K562 (cell line): Measurements from ENCODE around the gene KIF26B. TPM values are rescaled to one million over a fixed set of nuclear protein-coding genes. Genes with fewer than 3 reads are reported as not detected.

Source experiments
- ATAC-seq: fragments of 200-7000 bp; cut with Tn5 transposase; 3 replicates; pipeline ENCODE4 v1.9.1; 2020; ENCODE audit warnings: moderate library complexity
- BruUV-seq: library from RNA; stranded (reverse); fragments of 400-500 nt; replicated peaks from 2 replicates; lab custom pipeline; 2021; lab: Mats Ljungman, UMichigan
- CTCF ChIA-PET: fragments of 300-600 bp; formaldehyde crosslinking; extraction: SDS; loops from one replicate; lab custom pipeline; 2021; ENCODE audit warnings: low intra/inter-chr PET ratio; lab: Yijun Ruan, JAX
- POLR2A ChIA-PET: fragments of 300-600, 350-650 bp; sonication (Branson Sonifier 250); formaldehyde crosslinking; extraction: SDS; loops from one replicate; lab custom pipeline; 2021; ENCODE audit warnings: antibody characterized with exemption, inconsistent platforms; lab: Yijun Ruan, JAX
- DNase-seq, 4 experiments: peaks; one replicate each; pipeline versions ENCODE4 v3.0.0 to v3.0.0-alpha.2; 2011 to 2018; ENCODE audit warnings: low spot score in 3 of 4, mixed read lengths in 3 of 4; ENCODE audit errors: extremely low read depth in 1 of 4
- FAIRE-seq: peaks from 2 replicates; lab custom pipeline; 2011; peaks lifted over from hg19 to GRCh38; lab: Jason Lieb, UNC
- H2AFZ ChIP-seq: 2 replicates; pipeline ENCODE4 v1.6.0; 2011; ENCODE audit warnings: low read depth, low read length, control low read depth, inconsistent platforms
- H3K27ac ChIP-seq: fragments of 200-600 bp; 3 replicates; pipeline ENCODE4 v1.8.0; 2011; ENCODE audit warnings: low read depth, mild to moderate bottlenecking, control low read depth, inconsistent platforms, low read length, moderate library complexity, mixed read lengths; ENCODE audit errors: extremely low read depth
- H3K27me3 ChIP-seq, 2 experiments: fragments of 300-600 bp in 1 of 2; 2 replicates in 1 of 2; 3 replicates in 1 of 2; pipeline versions ENCODE4 v1.6.0 to v1.8.0; 2011; ENCODE audit warnings: inconsistent platforms in 2 of 2, low read length in 2 of 2, mild to moderate bottlenecking in 1 of 2, mixed read lengths in 1 of 2, moderate library complexity in 1 of 2; ENCODE audit not compliant: control insufficient read depth in 2 of 2, insufficient read depth in 2 of 2
- H3K36me3 ChIP-seq: fragments of 300-600 bp; 3 replicates; pipeline ENCODE4 v1.8.0; 2011; ENCODE audit warnings: mild to moderate bottlenecking, low read length, inconsistent platforms; ENCODE audit not compliant: control insufficient read depth, insufficient read depth
- H3K4me1 ChIP-seq, 2 experiments: fragments of 200-600 bp in 1 of 2; replicated peaks in 1 of 2; 2 replicates in 1 of 2; 3 replicates in 1 of 2; pipeline versions ENCODE4 v1.5.1 to v1.8.0; 2011; ENCODE audit warnings: inconsistent platforms in 2 of 2, low read length in 2 of 2, mild to moderate bottlenecking in 1 of 2, mixed read lengths in 1 of 2, moderate library complexity in 1 of 2; ENCODE audit not compliant: control insufficient read depth in 2 of 2, insufficient read depth in 2 of 2
- H3K4me2 ChIP-seq: 2 replicates; pipeline ENCODE4 v1.6.1; 2011; ENCODE audit warnings: low read length, control low read depth, inconsistent platforms, mixed read lengths; ENCODE audit not compliant: insufficient read depth
- H3K4me3 ChIP-seq: fragments of 200-600 bp; sonication (generic), shearing (Covaris generic); 2 replicates; pipeline ENCODE4 v1.5.1; 2016; ENCODE audit warnings: control low read depth, inconsistent platforms
- H3K79me2 ChIP-seq: fragments of 200-600 bp; 3 replicates; pipeline ENCODE4 v1.8.0; 2011; ENCODE audit warnings: low read length, inconsistent platforms; ENCODE audit not compliant: control insufficient read depth, insufficient read depth
- H3K9ac ChIP-seq, 2 experiments: 2 replicates each; pipeline versions ENCODE4 v1.6.0 to v1.6.1; 2011; ENCODE audit warnings: low read depth in 2 of 2, low read length in 2 of 2, control low read depth in 1 of 2, inconsistent platforms in 1 of 2, mild to moderate bottlenecking in 1 of 2, mixed read lengths in 1 of 2; ENCODE audit not compliant: insufficient read depth in 1 of 2
- H3K9me1 ChIP-seq: one replicate; pipeline ENCODE4 v1.6.0; 2011; ENCODE audit warnings: inconsistent platforms, mild to moderate bottlenecking, low read length, moderate library complexity; ENCODE audit not compliant: control insufficient read depth, insufficient read depth
- H3K9me3 ChIP-seq: replicated peaks from 2 replicates; pipeline ENCODE4 v1.5.1; 2011; ENCODE audit warnings: low read depth, low read length, inconsistent platforms; ENCODE audit not compliant: control insufficient read depth, insufficient read depth
- H4K20me1 ChIP-seq: replicated peaks from 2 replicates; pipeline ENCODE4 v1.6.1; 2011; ENCODE audit warnings: low read length, inconsistent platforms, mixed read lengths; ENCODE audit not compliant: control insufficient read depth, insufficient read depth
- BHLHE40 ChIP-seq: IDR thresholded peaks from 2 replicates; pipeline ENCODE4 v1.6.1; 2011; ENCODE audit warnings: low read length, improper control_type of control experiment
- CREBBP ChIP-seq: IDR thresholded peaks from one replicate; pipeline ENCODE4 v1.6.1; 2012; ENCODE audit warnings: low read depth, mild to moderate bottlenecking, control low read depth, inconsistent platforms, low read length
- E2F3 ChIP-seq: fragments of 250-450 bp; sonication (Bioruptor Pico); IDR thresholded peaks from 2 replicates; pipeline ENCODE4 v1.4.0; 2020; ENCODE audit warnings: mild to moderate bottlenecking
- KDM2B ChIP-seq: fragments of 250-450 bp; sonication (Bioruptor Pico); IDR thresholded peaks from 2 replicates; pipeline ENCODE4 v1.8.0; 2021; ENCODE audit warnings: mild to moderate bottlenecking, moderate library complexity
- MAFK ChIP-seq: IDR thresholded peaks from 2 replicates; pipeline ENCODE4 v1.6.1; 2011; ENCODE audit warnings: low read length, improper control_type of control experiment
- MAZ ChIP-seq, 2 experiments: fragments of 450-650 bp in 1 of 2; sonication (generic) in 1 of 2; formaldehyde crosslinking; IDR thresholded peaks in 1 of 2; conservative IDR thresholded peaks in 1 of 2; 2 replicates each; pipeline versions ENCODE4 v1.4.0 to v1.5.0; 2020; ENCODE audit warnings: mild to moderate bottlenecking in 1 of 2, missing genetic modification reagents in 1 of 2
- NCOA1 ChIP-seq: fragments of 450-650 bp; IDR thresholded peaks from 2 replicates; pipeline ENCODE4 v1.6.1; 2016; ENCODE audit warnings: low read depth
- NCOA4 ChIP-seq: fragments of 450-650 bp; IDR thresholded peaks from 2 replicates; pipeline ENCODE4 v1.6.1; 2018; ENCODE audit warnings: mild to moderate bottlenecking; ENCODE audit not compliant: partially characterized antibody
- NCOR1 ChIP-seq: fragments of 450-650 bp; IDR thresholded peaks from 2 replicates; pipeline ENCODE4 v1.6.1; 2016; ENCODE audit warnings: mild to moderate bottlenecking, moderate library complexity
- PHB2 ChIP-seq: fragments of 450-650 bp; IDR thresholded peaks from 2 replicates; pipeline ENCODE4 v1.6.1; 2017; ENCODE audit warnings: low read depth
- SLC30A9 ChIP-seq: fragments of 250-450 bp; sonication (Bioruptor Pico); IDR thresholded peaks from 2 replicates; pipeline ENCODE4 v1.8.0; 2022; ENCODE audit warnings: mild to moderate bottlenecking, moderate library complexity
- SMARCA4 ChIP-seq: fragments of 450-650 bp; IDR thresholded peaks from 2 replicates; pipeline ENCODE4 v1.6.1; 2016
- STAT5B ChIP-seq: fragments of 250-450 bp; sonication (Bioruptor Pico); IDR thresholded peaks from 2 replicates; pipeline ENCODE4 v1.8.0; 2021; ENCODE audit warnings: mild to moderate bottlenecking, inconsistent platforms
- ZFP36 ChIP-seq: fragments of 150-350 bp; IDR thresholded peaks from 2 replicates; pipeline ENCODE4 v1.6.1; 2018; ENCODE audit warnings: low read length, low read depth; ENCODE audit not compliant: partially characterized antibody
- ZKSCAN1 ChIP-seq: fragments of 150-350 bp; IDR thresholded peaks from 2 replicates; pipeline ENCODE4 v1.6.1; 2016; ENCODE audit warnings: low read depth, low read length
- ZNF253 ChIP-seq: fragments of 250-450 bp; sonication (Bioruptor Pico); conservative IDR thresholded peaks from 2 replicates; pipeline ENCODE4 v1.6.1; 2021; ENCODE audit warnings: mild to moderate bottlenecking
- ZNF274 ChIP-seq: IDR thresholded peaks from 2 replicates; pipeline ENCODE4 v1.6.1; 2011; ENCODE audit warnings: low read depth, mild to moderate bottlenecking, low read length, moderate library complexity, borderline replicate concordance
- ZNF699 ChIP-seq: fragments of 250-450 bp; sonication (Bioruptor Pico); IDR thresholded peaks from 2 replicates; pipeline ENCODE4 v1.8.0; 2021; ENCODE audit warnings: mild to moderate bottlenecking, moderate library complexity; ENCODE audit not compliant: insufficient replicate concordance
- ZNF785 ChIP-seq: fragments of 250-450 bp; sonication (Bioruptor Pico); IDR thresholded peaks from 2 replicates; pipeline ENCODE4 v1.4.0; 2020; ENCODE audit warnings: mild to moderate bottlenecking
- WGBS: fragments of 100-300 bp; shearing (Covaris generic); methylation state at CpG from one replicate; pipeline ENCODE4 v1.1.6; 2016; ENCODE audit warnings: low coverage, mixed read lengths; ENCODE audit not compliant: insufficient coverage; ENCODE audit errors: missing lambda C conversion rate; 5-methylcytosine and 5-hydroxymethylcytosine counted together
- in situ Hi-C: fragments of 300-500 bp; cut with MboI; formaldehyde crosslinking; loops from 4 replicates; pipeline ENCODE4 v1.15.0; 2018; ENCODE audit warnings: inconsistent platforms, mixed read lengths
- intact Hi-C: fragments of 100-400 bp; cut with micrococcal nuclease; formaldehyde crosslinking; loops from 2 replicates; pipeline ENCODE4 v1.14.2; 2022
- polyA plus RNA-seq, 8 experiments: library from polyadenylated mRNA; depleted of rRNA in 4 of 8; stranded (reverse) in 5 of 8; unstranded in 3 of 8; fragments of >200 nt; fragmentation: Nextera tagmentation in 2 of 8; fragmentation: Illumina TruSeq in 1 of 8; extraction: Ambion mirVana in 2 of 8; extraction: Trizol in 1 of 8; gene quantifications; 2 replicates each; pipeline versions ENCODE4 v1.2.1 to v1.2.3, GENCODE V29; 2011 to 2014; ENCODE audit warnings: inconsistent platforms in 1 of 8, missing spikeins in 1 of 8
- total RNA-seq, 7 experiments: library from RNA; depleted of rRNA in 6 of 7; stranded (reverse); fragments of >200 nt in 6 of 7; fragmentation: Illumina TruSeq in 2 of 7; extraction: Trizol in 2 of 7; gene quantifications; 2 replicates each; pipeline versions ENCODE4 v1.2.1 to v1.2.3, GENCODE V29; 2011 to 2021; ENCODE audit warnings: low replicate concordance in 1 of 7

The KIF26B gene
- total and polyA plus RNA-seq, 9 of the 15 experiments (the other 6 are each of a cell fraction or from before 2014, with no cell fraction given): 0.02 to 0.08 (median 0.03) TPM; not detected in 6

DNA sequence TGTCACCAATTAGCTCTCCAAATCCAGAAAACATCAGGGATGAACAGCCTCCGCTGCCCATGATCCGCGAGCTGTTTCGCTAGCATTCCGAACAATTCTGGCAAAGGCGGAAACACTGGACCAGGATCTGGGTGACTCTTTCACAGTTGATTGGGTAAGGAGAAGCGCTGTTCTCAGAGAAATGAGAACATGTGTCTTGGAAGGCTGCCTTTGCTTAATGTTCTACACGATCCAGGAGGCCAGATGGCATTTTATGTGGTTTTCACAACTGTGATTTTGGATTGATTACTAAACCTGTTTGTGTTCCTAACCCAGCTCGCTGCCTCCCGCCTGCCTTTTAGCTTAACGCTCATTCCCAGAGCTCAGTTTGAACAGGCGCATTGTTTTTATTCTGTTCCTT lies 144.0 kb downstream of the KIF26B start:
- no peak overlapping the region for H3K27ac ChIP-seq
- no peak overlapping the region for H2AFZ ChIP-seq
- DNase-seq (no peak), ATAC-seq (no peak), FAIRE-seq (no peak)
- H3K4me3 ChIP-seq: no peak overlapping the region
- no peak overlapping the region for H3K9ac ChIP-seq
- intact Hi-C loops (no loop called here), in situ Hi-C loops (no loop called here)
- H3K9me3 ChIP-seq: no peaks in the 10 kb centered on the region
- H3K79me2 ChIP-seq: no peaks in the 10 kb centered on the region
- POLR2A ChIA-PET: interaction anchor here (0.6 to 3.3 kb wide), 2 partner anchors 12 to 16 kb away, joined by 3 to 9 read pairs; no protein-coding TSS in a partner anchor
- H3K36me3 ChIP-seq: no peaks in the 10 kb centered on the region
- no peaks in the 10 kb centered on the region for H3K9me1 ChIP-seq
- H3K4me1 ChIP-seq: no peaks in the 10 kb centered on the region
- no TSS peak for BruUV-seq
- H3K4me2 ChIP-seq: no peak overlapping the region
- peaks cover 4% of the 10 kb centered on the region; the same call in 1 of the 2 replicates for H4K20me1 ChIP-seq
- CTCF ChIA-PET: no interaction called here
- TF ChIP-seq NCOA4 (no peak), MAZ (CRISPR knock-in tag; conservative IDR thresholded peaks at IDR 0.05 in 1 of 2, IDR thresholded peaks at IDR 0.05 in 1 of 2) (no peak), KDM2B (CRISPR knock-in tag) (no peak), ZFP36 (no peak), ZNF253 (no peak), ZNF274 (no peak), NCOA1 (no peak), E2F3 (CRISPR knock-in tag) (no peak), STAT5B (CRISPR knock-in tag) (no peak), CREBBP (no peak), NCOR1 (no peak), ZNF699 (CRISPR knock-in tag) (no peak), ZKSCAN1 (no peak), ZNF785 (no peak), BHLHE40 (no peak), SLC30A9 (no peak), SMARCA4 (no peak), MAFK (no peak), PHB2 (no peak)
- H3K27me3 ChIP-seq: peaks cover 42 to 71% of the 10 kb centered on the region in 2 experiments
- WGBS: 7% methylated on average over 12 of the region's 12 CpGs
